HG03354 (cell line): Measurements from ENCODE around the gene RCC1.
"Not testable (repeated sequence)": the region's sequence is repeated elsewhere in the genome, so short reads cannot be mapped to it uniquely, and the experiment has no call there.

Experiments used
- ATAC-seq: cut with Tn5 transposase; IDR thresholded peaks from one replicate; pipeline ENCODE4 v1.9.1; 2021; ENCODE audit warnings: mild to moderate bottlenecking; ENCODE audit not compliant: unreplicated experiment, poor library complexity, severe bottlenecking

Gene RCC1

GRCh38 chr1:28510273-28510969, 4.6 kb downstream of the RCC1 start:
- no peak for ATAC-seq

GRCh38 chr1:28510970-28511440, 5.2 kb downstream of the RCC1 start:
- no peak for ATAC-seq

DNA sequence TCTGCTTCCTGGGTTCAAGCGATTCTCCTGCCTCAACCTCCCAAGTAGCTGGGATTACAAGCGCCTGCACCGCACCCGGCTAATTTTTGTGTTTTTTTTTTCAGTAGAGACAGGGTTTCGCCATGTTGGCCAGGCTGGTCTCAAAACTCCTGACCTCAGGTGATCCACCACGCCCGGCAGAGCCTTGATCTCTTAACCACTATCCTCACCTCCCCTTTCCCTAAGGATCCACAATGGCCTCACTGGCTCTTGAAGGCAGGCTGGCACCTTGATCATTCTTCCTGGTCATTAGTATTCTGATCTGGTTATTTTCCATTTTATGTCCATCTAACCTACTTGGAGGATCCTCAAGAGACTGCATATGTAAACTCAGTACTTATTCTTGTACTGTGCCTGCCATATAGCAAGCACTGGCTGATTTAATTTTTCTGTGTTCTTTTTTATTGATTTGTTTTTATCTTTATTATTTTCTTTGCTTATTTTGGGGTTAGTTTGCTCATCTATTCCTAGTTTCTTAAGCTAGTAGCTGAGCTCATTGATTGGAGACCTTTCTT, 6.3 kb downstream of the RCC1 start:
- ATAC-seq = no peak

DNA sequence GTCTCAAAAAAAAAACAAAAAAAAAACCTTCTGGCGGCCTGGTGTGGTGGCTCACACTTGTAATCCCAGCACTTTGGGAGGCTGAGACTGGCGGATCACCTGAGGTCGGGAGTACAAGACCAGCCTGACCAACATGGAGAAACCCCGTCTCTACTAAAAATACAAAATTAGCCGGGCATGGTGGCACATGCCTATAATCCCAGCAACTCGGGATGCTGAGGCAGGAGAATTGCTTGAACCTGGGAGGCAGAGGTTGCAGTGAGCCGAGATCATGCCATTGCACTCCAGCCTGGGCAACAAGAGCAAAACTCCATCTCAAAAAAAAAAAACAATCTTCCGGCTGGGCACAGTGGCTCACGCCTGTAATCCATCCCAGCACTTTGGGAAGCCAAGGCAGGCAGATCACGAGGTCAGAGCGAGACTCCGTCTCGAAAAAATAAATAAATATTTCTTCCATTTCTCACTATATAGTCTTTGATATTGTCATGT, 8.6 kb downstream of the RCC1 start:
- ATAC-seq = not testable (repeated sequence)

DNA sequence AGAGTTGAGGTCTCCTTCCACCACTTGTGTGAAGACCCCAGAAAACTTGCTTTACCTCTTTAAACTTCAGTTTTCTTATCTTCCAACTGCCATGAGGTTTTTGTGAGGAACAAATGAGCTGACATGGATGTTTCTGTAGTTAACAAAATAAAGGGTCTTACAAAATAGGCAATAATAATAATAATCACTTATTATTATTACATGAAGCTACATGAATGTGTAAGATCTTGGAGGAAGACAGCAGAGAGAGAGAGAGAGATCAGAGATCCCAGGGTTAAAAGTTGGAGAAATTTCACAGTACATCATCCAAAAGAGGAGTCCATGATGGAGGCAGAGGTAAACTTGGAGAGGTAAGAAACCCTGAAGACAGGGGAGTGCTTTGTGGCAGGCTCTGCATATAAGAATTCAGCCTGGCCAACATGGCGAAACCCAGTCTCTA, 10.7 kb downstream of the RCC1 start:
- no peak for ATAC-seq

GRCh38 chr1:28517649-28517999, 11.8 kb downstream of the RCC1 start:
- peak; percentile 8 for ATAC-seq

DNA sequence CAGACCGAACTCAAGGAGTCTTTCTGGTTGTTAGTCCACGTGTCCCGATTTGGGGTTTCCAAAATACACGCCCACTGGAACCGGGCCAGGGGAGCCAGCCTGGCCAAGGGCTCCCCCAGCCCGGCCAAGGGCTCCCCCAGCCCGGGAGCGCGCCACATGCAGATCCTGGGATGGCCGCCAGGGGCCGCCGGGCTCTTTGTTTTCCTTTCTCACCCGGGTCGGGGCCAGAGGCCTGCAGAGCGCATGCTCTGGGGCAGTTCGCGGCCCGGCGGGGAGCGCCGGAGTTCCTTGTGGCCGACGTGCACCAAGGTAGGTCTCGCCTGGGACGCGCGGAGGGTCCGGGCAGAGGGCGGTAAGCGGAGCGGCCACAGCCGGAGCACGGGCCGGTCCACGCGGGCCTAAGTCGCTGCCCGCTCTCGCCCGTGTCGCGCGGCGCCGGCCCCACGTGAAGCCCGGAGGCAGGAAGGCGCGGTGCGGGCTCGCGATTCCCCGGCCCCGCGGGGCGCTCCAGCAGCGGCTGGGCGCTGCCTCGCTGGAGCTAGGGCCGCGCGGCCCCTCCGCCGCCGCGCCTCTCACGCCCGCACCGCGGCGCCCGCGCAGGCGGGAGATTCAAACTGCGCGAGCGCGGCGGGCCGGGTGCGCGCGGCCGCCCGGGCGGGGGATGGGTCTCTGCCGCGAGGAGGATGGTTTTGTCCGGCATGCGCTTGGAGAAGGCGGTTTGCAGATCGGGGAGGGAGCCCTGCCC, 12.3 kb downstream of the RCC1 start:
- peak; percentile 79 for ATAC-seq

- ATAC-seq = no peak
Observed at GRCh38 chr1:28518745-28519341, 13.0 kb downstream of the RCC1 start.

DNA sequence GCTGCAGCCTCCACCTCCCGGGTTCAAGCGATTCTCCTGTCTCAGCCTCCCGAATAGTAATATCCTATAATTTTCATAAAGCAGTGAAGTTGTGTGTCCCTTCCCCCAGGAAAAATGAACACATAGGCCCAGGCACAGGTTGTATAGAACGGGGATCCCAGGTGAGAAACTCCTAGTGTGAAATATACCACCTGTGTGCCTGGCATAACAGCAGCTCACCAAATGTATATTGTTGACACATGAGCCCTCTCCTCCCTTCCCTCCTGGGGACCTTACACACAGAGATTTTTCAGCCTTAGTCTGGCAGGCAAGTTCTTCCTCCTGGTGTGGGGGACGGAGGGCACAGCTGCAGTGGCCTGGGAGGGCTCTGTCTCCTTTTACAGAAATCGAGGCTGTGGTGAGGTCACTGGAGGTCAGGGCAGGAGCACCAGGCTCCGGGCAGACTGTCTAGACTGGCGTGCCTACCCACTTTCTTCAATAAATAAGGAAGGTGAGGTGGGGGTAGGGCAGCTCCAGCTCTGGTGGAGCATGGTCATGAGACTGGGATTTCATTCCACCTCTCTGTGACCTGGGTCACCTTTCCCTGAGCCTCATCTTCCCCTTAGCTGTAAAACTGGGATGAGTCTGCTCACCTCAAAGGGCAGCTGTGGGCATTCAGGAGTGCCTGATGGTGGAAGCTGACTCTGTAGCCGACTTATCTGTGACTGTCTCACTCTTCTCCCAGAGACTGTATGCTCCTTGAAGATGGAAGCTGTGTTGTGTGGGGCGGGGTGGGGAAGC, 14.3 kb downstream of the RCC1 start:
- ATAC-seq = no peak

DNA sequence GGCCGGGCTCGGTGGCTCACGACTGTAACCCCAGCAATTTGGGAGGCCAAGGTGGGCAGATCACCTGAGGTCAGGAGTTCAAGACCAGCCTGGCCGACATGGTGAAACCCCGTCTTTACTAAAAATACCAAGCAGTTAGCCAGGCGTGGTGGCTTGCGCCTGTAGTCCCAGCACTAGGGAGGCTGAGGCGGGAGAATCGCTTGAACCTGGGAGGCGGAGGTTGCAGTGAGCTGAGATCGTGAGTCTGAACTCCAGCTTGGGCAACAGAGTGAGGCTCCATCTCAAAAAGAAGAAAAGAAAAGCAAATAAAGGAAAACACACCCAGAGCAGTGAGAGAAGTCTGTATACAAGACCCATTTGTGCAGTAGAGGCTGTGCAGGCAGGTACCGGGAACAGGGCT, 15.0 kb downstream of the RCC1 start:
- not testable (repeated sequence) for ATAC-seq

GRCh38 chr1:28521502-28522164, 15.8 kb downstream of the RCC1 start:
- no peak for ATAC-seq

- ATAC-seq = not testable (repeated sequence)
Observed at GRCh38 chr1:28522537-28522936, 16.7 kb downstream of the RCC1 start.

- ATAC-seq = not testable (repeated sequence)
Observed at GRCh38 chr1:28525002-28525642, 19.3 kb downstream of the RCC1 start.

- no peak for ATAC-seq
Observed at GRCh38 chr1:28526886-28527285, 21.0 kb downstream of the RCC1 start.

DNA sequence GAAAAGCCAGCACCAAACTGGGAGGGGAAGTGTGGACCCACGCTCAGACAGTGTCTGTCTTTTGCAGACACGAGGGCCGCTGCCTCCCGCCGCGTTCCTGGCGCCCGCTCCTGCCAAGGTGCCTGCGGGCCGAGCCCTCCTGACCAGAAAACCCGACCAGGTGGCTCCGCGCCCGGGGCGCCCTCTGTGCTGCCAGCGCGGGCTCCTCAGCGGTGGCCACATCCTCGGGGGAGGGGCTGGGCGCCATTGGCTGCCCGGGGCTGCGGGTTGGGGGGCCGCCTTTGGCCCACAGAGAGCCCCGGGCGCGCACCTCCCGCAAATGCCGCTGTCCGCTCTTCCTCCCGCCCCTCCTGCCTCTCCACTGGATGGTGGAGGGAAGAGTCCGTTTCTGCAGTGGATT, 24.6 kb downstream of the RCC1 start:
- ATAC-seq = no peak

GRCh38 chr1:28534671-28535070, 28.8 kb downstream of the RCC1 start:
- no peak for ATAC-seq

DNA sequence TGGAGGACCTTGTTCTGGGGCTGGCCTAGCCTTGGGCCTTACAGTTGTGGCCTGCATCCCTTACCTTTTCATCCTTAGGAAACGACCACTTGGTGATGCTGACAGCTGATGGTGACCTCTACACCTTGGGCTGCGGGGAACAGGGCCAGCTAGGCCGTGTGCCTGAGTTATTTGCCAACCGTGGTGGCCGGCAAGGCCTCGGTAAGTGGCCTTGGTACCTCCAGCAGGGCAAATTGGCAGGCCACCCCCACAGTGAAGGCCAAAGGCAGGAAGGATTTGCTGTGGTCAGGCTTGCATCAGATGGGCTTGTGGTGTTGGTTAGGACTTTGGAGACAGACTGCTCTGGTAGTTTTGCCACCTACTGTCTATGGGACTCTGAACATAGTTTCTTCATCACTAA, 29.3 kb downstream of the RCC1 start:
- ATAC-seq = no peak

DNA sequence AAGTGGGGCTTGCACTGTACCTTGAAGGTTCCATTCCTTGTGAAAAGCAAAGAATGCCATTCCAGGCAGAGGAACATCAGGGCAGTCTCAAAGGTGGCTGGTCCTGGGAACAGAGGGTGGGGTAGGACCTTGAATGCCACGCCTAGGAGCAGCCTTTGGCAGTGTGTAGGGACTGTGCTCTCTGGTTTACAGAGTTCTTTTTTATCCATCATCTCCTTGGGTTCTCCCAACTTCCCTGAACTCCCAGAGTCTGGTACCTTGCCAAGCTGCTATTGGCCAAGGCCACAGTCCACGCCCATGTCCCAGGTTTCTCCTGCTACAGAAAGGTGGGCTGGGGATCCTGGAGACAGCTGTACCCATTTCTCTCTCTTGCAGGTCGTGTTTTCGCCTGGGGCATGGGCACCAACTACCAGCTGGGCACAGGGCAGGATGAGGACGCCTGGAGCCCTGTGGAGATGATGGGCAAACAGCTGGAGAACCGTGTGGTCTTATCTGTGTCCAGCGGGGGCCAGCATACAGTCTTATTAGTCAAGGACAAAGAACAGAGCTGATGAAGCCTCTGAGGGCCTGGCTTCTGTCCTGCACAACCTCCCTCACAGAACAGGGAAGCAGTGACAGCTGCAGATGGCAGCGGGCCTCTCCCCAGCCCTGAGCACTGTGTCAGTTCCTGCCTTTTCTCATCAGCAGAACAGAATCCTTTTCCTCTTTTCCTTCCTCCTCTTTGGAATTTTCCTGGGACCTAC, 31.8 kb downstream of the RCC1 start:
- ATAC-seq = no peak
